Stimulated activated CD8-positive, alpha-beta memory T cell treated with anti-CD3 and anti-CD28 coated beads, Interleukin-7, amount 100 ng/mL, for 24 hours (primary cell): ENCODE results near the gene FMNL1.

Source experiments
- DNase-seq: peaks from one replicate; pipeline ENCODE4 v3.0.0-alpha.2; 2020; ENCODE audit warnings: low read depth

Gene FMNL1

DNA sequence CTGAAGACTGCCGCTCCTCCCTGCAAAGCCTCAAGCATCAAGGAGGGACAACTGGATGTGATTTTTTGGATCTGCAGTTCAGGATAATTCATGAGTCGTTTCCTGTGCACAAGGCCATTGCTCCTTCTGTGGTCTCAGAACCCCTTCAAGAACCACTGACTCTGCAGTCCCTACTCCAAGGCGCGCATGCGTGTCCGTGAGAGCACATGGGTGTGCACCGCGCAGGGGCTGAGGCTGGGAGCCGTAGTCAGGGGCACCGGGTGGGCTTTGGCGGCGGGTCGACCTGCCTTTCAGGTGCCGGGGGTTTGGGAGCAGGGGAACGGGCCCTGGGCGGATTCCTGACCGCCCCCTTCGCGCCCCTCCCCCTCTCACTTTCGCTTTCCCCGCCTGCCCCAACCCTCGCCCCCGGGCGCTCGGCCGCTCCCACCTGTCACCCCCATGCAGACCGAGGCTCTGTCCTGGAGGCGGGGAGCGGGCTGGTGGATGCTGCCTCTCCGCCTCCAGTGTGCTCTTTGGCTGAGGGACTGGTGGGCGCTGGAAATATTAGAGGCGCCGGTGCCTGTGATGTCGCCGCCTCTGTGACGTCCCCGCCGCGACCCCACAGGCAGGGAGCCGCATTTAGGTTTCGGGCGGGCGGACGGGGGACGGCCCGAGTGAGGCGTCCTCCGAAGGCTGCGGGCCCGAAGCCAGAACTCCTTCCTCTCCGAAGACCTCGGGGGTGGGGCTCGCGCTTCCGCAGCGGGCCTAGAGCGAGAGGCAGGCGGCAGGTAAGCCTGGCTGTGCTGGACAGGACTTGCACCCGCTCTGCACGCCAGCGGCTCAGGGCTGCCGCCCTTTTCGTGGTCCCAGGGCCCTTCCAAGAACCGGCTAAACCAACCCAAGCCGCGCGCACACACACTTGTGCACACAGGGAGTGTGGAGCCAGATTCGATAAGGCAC is 40.2 kb downstream of the FMNL1 start, which contains the start of gene SPATA32:
SPATA32 (minus strand) TSS at position 518 of the 939 bp plus-strand sequence; CDS start at position 440, 78 bp downstream.
- peak; percentile 41 for DNase-seq

DNA sequence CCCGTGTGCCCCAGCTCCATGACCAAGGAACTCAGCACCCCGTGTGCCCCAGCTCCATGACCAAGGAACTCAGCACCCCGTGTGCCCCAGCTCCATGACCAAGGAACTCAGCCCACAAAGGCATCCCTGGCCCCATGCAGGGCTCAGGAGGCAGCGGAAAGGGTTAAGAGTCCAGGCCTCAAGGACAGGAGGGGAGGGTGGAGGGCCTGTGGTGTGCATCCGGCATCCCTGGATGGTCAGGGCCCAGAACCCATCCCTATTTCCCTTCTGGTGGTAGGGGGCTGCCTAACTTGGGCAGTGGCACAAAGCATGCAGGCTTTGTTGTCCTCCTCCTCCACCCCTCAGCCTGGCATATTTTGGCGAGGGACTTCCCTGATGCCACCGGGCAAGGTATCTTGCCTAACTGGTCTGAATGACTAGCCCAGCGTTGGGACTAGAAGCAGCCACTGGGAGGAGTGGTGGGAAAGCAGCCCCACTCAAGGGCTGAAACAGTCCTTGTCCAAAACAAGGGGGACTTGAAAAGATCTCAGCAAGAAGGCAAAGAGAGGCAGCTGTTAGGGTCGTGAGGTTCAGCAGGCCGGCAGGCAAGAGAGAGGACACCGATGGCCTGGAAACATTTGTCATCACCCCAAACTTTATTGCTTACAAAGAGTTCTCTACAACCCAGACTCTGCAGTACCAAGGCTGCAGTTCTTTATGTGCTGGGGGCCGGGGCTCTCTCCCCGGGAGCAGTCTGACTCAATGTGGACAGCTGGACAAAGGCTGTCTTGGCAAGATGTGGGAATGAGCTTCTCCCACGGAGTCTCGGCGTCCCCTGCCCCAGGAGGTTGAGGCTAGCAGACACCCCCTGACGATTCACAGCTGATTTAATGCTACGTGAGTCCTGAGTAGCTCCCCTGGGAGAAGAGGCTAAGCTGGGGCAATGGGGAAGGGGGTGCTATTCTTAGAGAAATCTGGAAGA is 41.1 kb downstream of the FMNL1 start:
- DNase-seq: no peak

DNA sequence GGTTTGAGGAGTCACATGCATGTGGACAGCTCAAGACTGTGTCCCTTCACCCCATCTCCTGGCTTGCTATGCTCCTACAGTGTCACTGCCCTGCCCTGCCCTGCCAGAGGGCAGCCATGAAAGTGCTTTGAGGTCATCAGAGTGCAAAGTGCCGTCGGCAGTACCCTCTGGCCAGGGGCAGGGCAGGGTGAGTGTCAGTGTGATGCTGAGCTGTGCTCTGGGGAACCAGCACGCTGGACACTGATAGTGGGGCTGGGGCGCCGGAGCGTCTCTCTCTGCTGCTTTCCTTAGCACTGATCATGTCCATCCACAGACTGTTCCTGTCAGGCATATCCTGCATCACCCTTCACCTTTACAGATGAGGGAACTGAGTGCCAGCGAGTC is 41.8 kb downstream of the FMNL1 start:
- no peak for DNase-seq

DNA sequence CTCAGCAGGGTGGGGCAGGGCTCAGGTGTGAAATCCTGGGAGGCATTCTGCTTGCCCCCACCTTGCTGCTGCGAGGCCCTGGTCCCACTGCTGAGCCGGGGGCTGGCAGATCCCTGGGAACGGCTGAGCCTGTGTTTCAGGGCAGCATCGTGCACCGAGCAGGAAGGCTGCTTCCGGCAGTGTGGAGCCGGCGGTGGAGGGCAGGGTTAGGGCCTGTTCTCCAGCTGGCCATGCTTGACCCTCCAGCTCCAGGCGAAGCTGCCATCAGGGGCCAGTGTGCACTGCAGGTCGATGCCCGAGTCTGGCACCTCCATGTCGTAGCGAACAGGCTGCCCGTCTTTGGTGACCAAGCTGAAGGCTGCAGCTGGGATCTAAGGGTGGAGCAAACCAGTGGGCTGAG is 42.7 kb downstream of the FMNL1 start:
- DNase-seq: no peak

GRCh38 chr17:45264988-45265387 is 43.3 kb downstream of the FMNL1 start:
- no peak for DNase-seq

DNA sequence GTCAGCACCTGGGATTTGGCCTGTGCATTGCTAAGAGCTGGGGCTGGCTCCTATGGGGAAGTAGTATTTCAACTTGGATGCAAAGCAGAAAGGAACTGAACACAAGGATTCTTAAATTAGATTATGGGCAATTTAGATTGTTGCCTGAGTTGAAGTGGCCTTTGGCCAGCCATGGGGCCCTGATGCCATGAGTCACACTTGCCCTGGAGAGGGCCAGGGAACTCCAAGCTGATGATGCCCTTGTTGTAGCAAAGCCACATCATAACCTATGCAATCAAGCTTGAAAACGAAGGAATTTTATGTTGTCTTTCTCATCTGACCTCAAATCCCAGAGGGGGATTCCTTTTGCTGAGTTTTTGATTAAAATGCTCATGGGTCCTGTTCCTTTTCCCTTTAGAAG is 44.1 kb downstream of the FMNL1 start:
- no peak for DNase-seq

GRCh38 chr17:45266372-45266926 is 44.8 kb downstream of the FMNL1 start:
- no peak for DNase-seq

DNA sequence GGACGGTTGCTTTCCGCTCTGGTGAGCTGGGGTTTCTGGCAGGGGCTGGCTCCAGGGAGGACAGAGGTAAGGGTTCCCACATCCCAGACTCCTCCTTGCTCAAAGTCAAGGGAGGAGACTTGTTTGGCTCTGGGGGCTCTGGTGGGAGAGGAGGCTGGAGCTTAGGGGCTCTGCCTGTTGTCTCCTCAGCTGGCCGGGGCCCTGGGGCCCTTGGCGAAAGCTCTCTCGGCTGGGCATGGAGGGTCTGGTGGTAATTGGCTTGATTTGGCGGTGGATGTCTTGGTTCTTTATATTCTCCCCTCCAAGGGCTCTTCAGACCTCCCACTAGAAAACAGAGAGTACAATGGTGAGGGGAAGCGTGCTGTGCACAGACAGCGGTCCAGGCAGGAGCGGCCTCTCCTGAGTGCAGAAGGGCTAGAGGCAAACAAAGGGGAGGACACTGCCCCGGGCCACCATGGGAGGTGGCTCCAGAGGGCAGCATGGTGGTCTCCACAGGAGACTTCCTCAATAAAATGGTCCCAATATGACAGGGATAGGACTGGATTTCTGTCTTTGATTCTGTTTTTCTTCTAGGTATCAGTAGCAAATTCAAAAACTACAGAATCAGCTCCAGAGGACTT is 45.9 kb downstream of the FMNL1 start:
- DNase-seq: no peak

- DNase-seq: no peak
Measured at GRCh38 chr17:45269912-45270311, 48.2 kb downstream of the FMNL1 start.

DNA sequence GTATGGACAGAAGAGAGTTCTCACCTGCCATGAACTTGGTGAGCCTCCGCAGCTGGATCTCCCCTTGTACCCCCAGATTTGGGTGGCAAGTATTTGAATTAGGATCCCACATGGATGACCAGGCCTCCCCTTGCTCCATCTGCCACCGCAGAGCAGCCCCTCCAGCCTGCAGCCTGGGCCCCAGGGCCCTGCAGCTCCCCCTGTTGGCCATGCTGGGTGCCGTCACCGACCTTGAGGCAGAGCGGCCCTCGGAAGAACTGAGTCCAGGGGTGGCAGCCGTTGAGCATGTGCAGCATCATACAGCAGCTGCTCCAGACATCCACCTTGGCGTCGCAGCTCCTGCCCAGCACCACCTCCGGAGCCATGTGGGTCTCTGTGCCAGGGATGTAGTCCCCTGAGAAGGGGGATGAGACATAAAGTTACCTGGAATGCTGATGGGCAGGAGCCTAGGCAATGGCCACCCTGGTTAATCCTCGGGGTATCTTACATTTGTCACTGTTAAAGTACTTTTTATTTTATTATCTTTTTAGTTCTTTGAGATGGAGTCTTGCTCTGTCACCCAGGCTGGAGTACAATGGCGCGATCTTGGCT is 49.2 kb downstream of the FMNL1 start:
- no peak for DNase-seq

GRCh38 chr17:45271603-45272002 is 49.9 kb downstream of the FMNL1 start:
- DNase-seq: no peak

GRCh38 chr17:45273551-45273957 is 51.9 kb downstream of the FMNL1 start:
- DNase-seq: no peak

GRCh38 chr17:45274033-45274432 is 52.3 kb downstream of the FMNL1 start:
- no peak for DNase-seq

GRCh38 chr17:45276031-45276430 is 54.3 kb downstream of the FMNL1 start:
- DNase-seq: no peak

- DNase-seq: peak; percentile 79
Measured at GRCh38 chr17:45277216-45277849, 55.6 kb downstream of the FMNL1 start.

- no peak for DNase-seq
Measured at GRCh38 chr17:45277992-45278391, 56.3 kb downstream of the FMNL1 start.

GRCh38 chr17:45279898-45280297 is 58.2 kb downstream of the FMNL1 start:
- DNase-seq: no peak

DNA sequence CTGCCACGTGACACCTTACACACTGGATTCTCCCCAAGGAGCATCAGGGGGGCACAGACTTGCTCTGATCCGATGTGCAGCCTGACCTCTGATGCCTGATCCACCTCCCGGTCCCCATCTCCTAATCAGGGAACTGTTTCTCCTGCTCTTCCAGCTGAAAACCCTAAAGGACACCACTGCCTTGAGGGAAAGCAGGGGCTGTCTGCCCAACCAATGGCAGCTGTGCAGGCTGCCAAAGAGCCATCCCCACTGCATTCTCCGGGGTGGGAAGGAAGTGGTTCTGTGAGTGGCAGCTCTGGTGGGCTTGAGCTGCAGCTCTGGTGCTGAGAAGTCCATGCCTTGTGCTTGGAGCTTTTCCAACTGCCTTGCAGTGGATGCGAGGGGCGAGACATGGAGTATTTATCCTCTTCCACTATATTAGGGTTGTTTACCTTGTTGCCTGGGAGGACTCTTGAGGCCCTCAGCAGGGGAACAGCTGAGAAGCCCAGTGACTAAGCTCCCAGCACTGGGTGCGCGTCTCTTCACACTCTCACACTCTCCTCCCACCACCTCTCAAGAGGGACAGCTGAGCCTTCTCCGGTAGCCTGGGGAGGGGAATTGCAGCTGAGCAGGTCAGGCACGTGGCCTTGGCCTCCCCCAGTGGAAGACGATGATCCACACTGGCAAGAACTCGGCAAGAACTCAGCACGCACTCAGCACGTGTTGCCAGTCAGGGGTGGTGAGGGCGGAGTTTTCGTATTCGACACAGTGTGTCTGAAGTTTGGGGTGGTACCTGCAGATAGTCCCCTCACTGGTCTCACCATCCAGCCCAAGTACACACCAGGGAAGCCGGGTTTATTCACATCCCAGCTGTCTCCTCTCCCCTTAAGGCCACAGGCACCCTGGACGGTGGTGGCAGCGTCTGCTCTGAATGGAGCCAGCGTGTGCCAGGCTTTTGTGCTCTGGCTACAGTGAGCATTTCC is 61.3 kb downstream of the FMNL1 start:
- no peak for DNase-seq

DNA sequence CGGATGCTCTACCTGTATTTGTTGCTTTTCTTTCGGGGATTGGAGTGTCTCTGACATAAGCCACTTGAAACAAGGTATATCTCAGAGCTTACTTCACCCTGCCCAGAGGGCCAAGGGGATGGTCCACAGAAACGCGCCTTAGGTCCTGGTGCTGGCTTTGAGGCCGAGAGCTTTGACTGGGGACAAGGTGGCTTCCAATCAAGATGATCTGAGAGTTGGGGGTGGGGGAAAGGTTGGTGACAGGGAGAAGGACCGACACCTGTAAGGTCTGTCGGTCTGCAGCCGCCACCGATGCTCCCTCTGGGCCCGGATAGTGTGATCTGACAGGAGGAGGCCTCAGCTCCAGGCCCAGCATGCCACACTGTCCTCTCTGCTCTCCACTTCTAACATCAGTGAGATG is 62.0 kb downstream of the FMNL1 start:
- DNase-seq: no peak
